ENCODE results near the gene KIAA0232. TPM values are rescaled to one million over a fixed set of nuclear protein-coding genes. Genes with fewer than 3 reads are reported as not detected.
A peak's percentile ranks its signal among the peaks of the same experiment; 100 is the strongest.

KIAA0232 gene
- total RNA-seq, 2 experiments from 2014 or later: 12.8 to 13.3 TPM

DNA sequence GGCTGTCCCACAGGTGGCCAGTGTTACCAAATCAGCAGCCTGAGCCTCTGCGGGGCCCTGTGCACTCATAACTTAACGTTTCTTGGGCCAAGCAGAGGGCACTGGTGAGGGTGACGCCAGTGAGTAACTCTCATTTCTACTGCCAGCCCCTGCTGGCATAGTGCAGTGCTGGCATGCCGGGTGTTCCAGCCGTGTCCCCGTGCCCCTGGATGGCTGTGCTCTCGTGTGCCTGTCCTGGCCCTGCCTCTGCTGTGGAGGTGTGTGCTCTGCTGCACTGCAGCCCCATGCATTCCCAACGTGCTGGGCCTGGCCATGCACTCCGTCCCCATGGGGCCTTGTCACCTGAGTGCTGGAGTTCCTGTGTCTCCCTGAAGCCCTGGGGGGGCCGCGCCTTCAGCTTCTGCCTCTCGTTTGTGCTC lies 141.8 kb downstream of the KIAA0232 start:
- peaks cover 72% of the 10 kb centered on the region for H3K4me1 Mint-ChIP-seq (ENCODE audit: low read depth)
- no peaks in the 10 kb centered on the region for H3K9me3 Mint-ChIP-seq
- peaks cover 39% of the 10 kb centered on the region for H3K36me3 Mint-ChIP-seq (ENCODE audit: low read depth)
- DNase-seq (no peak), ATAC-seq (no peak)
- H3K27ac Mint-ChIP-seq: no peak overlapping the region
- TF ChIP-seq, protein P1, sequence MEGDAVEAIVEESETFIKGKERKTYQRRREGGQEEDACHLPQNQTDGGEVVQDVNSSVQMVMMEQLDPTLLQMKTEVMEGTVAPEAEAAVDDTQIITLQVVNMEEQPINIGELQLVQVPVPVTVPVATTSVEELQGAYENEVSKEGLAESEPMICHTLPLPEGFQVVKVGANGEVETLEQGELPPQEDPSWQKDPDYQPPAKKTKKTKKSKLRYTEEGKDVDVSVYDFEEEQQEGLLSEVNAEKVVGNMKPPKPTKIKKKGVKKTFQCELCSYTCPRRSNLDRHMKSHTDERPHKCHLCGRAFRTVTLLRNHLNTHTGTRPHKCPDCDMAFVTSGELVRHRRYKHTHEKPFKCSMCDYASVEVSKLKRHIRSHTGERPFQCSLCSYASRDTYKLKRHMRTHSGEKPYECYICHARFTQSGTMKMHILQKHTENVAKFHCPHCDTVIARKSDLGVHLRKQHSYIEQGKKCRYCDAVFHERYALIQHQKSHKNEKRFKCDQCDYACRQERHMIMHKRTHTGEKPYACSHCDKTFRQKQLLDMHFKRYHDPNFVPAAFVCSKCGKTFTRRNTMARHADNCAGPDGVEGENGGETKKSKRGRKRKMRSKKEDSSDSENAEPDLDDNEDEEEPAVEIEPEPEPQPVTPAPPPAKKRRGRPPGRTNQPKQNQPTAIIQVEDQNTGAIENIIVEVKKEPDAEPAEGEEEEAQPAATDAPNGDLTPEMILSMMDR (IDR thresholded peaks at IDR 0.05): no peak
- intact Hi-C loops (cut with micrococcal nuclease): no loop called here
- no peaks in the 10 kb centered on the region for H3K27me3 Mint-ChIP-seq
- ChIA-PET CTCF (interaction anchor here (1.8 to 3.0 kb wide), 2 partner anchors 50 to 146 kb away, joined by 3 to 7 read pairs; no protein-coding TSS in a partner anchor), POLR2A (interaction anchor here (1.6 to 1.8 kb wide), 2 partner anchors 10 to 16 kb away, joined by 4 to 7 read pairs; no protein-coding TSS in a partner anchor)
- no peak overlapping the region for H3K4me3 Mint-ChIP-seq

DNA sequence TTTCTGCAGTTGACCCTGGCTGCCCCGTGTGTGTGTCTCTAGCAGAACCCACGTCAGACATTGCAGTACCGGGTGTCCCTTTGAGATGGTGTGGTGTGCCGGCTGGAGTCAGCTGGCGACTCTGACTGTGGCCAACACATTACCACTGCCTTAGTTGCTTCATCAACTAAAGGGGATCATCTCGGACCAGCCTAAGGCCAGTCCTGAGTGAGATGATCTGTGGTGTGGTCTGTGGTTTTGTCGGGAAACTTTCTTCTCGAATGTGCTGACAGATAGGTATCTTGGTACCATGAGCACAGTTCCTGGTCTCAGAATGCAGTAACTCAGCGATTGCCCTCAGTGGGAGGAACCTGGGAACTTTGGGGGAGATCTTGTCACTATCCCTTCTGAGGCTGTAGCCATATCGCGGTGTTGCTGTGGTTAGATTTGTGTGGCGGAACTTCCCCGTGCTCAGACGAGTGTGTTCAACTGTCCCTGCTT lies 142.9 kb downstream of the KIAA0232 start:
- ChIA-PET CTCF (interaction anchor here (1.1 to 2.0 kb wide), 5 partner anchors 8 to 206 kb away, joined by 3 to 8 read pairs (median 4); partner anchors contain the start of gene TBC1D14), POLR2A (interaction anchor here (1.2 to 2.2 kb wide), 3 partner anchors 12 to 142 kb away, joined by 5 to 13 read pairs (median 6); partner anchors contain the start of genes GRPEL1 and TBC1D14)
- Mint-ChIP-seq H3K27me3 (no peaks in the 10 kb centered on the region), H3K9me3 (no peaks in the 10 kb centered on the region), H3K4me1 (ENCODE audit: low read depth) (peaks cover 72% of the 10 kb centered on the region), H3K27ac (peak overlapping the region; percentile 77), H3K36me3 (ENCODE audit: low read depth) (peaks cover 39% of the 10 kb centered on the region), H3K4me3 (peak overlapping the region; percentile 40)
- DNase-seq (peak; percentile 35), ATAC-seq (peak; percentile 22)
- intact Hi-C loops (cut with micrococcal nuclease): no loop called here
- TF ChIP-seq, protein P1 (IDR thresholded peaks at IDR 0.05): no peak

DNA sequence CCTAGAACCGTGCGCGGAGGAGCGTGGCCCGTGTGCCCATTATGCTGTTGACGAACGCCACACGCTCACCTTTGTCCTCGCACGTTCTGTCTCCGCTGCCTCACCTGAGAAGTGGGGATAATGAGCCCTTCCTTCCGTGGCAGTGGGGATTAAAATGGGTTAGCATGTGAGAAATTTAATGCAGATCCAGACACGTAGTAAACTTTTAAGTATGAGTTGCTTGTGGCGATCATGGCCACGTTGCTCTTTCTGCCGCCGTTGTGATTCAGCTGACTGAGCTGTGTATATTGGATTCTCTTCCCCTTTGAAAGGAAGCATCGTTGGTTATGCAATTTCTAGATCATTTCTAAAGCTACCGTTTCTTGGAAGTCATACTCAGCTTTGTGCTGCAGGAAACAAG lies 143.6 kb downstream of the KIAA0232 start:
- TF ChIP-seq, protein P1 (IDR thresholded peaks at IDR 0.05): no peak
- H3K36me3 Mint-ChIP-seq (ENCODE audit: low read depth): peaks cover 39% of the 10 kb centered on the region
- DNase-seq (peak; percentile 45), ATAC-seq (peak; percentile 27)
- intact Hi-C loops (cut with micrococcal nuclease): no loop called here
- peak overlapping the region; percentile 40 for H3K4me3 Mint-ChIP-seq
- ChIA-PET CTCF (interaction anchor here (1.0 to 2.5 kb wide), 11 partner anchors 9 to 207 kb away, joined by 3 to 14 read pairs (median 4); partner anchors contain the start of genes TADA2B and TBC1D14), POLR2A (interaction anchor here (1.0 to 2.2 kb wide), 7 partner anchors 9 to 141 kb away, joined by 4 to 13 read pairs (median 5); partner anchors contain the start of genes GRPEL1 and TBC1D14)
- no peaks in the 10 kb centered on the region for H3K27me3 Mint-ChIP-seq
- H3K4me1 Mint-ChIP-seq (ENCODE audit: low read depth): peaks cover 67% of the 10 kb centered on the region
- H3K27ac Mint-ChIP-seq: peak overlapping the region; percentile 77
- H3K9me3 Mint-ChIP-seq: no peaks in the 10 kb centered on the region

DNA sequence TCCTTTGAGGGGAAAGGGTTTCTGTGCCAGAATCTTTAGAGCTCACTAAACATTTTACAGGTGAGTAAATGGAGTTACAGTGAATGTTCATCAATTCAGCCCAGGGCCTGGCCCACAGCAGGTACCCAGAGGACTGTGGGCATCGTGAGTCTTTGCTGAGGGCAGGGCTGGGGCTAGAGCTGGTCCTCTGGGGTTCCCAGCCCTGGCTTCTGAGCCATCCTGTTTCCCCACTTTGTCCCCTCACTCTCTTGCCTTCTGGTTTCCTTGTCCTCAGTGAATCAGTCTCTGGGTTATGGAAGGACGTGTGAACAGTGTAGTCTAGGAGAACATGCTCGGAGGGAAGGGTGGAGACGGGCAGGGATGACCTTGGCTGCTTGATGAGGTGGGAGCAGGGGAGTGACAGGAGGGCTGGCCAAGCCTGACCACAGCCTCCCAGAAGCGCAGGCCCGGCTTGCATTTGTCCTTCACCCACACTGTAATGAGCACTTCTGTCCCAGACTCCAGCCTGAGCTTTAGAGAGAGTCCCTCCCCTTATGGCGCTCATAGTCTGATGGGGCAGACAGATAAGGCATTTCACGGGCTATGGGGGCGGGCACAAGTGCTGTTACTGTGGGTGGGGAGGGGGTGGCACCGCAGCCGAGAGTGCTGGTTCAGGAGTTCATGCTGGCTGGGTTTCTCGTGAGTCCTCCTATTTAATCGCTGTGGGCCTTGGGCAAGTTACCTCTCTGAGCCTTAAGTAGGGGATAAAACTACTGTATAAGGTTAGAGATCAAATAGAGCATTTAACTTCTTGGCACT lies 144.4 kb downstream of the KIAA0232 start:
- TF ChIP-seq, protein P1 (IDR thresholded peaks at IDR 0.05): no peak
- intact Hi-C loops (cut with micrococcal nuclease): no loop called here
- H3K27ac Mint-ChIP-seq: peak overlapping the region; percentile 77
- ATAC-seq (peak; percentile 68), DNase-seq (peak; percentile 63)
- POLR2A ChIA-PET: interaction anchor here (0.8 to 2.2 kb wide), 10 partner anchors 9 to 140 kb away, joined by 3 to 13 read pairs (median 4); partner anchors contain the start of genes GRPEL1 and TBC1D14
- H3K4me3 Mint-ChIP-seq: peak overlapping the region; percentile 40
- H3K27me3 Mint-ChIP-seq: no peaks in the 10 kb centered on the region
- CTCF ChIA-PET: interaction anchor here (1.0 to 2.5 kb wide), 12 partner anchors 8 to 116 kb away, joined by 3 to 14 read pairs (median 4); partner anchors contain the start of genes TADA2B and TBC1D14
- H3K4me1 Mint-ChIP-seq (ENCODE audit: low read depth): peaks cover 71% of the 10 kb centered on the region
- peaks cover 42% of the 10 kb centered on the region for H3K36me3 Mint-ChIP-seq (ENCODE audit: low read depth)
- H3K9me3 Mint-ChIP-seq: no peaks in the 10 kb centered on the region

Data from activated CD8-positive, alpha-beta T cell treated with anti-CD3 and anti-CD28 coated beads for 36 hours (primary cell).